IPS DF 4.7 (cell line): Measurements from ENCODE around the gene FAM9C.

ENCODE experiments used
- DNase-seq: peaks from one replicate; pipeline ENCODE4 v3.0.0-alpha.2; 2013; ENCODE audit warnings: low spot score; ENCODE audit errors: extremely low read depth

The FAM9C gene

DNA sequence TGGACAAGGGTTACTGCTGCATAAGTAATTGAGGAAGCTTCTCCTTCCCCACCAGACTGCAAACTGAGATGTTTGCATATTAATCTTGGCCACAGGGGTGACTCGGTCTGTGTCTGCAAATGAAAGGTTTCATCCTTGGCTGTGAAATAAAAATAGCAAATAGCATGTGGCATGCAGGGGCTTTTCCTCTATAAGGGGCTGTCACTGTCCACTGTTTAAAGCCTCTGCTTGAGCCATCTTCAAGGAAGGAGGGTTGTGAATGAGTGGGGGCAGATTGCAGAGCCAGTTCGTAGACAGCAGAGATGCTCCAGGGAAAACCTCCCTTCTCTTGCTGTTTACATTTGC lies 36.3 kb downstream of the FAM9C start:
- DNase-seq: no peak

- no peak for DNase-seq
Measured at GRCh38 chrX:13007519-13008188, 36.8 kb downstream of the FAM9C start.

GRCh38 chrX:13005661-13006473 lies 38.6 kb downstream of the FAM9C start:
- no peak for DNase-seq

DNA sequence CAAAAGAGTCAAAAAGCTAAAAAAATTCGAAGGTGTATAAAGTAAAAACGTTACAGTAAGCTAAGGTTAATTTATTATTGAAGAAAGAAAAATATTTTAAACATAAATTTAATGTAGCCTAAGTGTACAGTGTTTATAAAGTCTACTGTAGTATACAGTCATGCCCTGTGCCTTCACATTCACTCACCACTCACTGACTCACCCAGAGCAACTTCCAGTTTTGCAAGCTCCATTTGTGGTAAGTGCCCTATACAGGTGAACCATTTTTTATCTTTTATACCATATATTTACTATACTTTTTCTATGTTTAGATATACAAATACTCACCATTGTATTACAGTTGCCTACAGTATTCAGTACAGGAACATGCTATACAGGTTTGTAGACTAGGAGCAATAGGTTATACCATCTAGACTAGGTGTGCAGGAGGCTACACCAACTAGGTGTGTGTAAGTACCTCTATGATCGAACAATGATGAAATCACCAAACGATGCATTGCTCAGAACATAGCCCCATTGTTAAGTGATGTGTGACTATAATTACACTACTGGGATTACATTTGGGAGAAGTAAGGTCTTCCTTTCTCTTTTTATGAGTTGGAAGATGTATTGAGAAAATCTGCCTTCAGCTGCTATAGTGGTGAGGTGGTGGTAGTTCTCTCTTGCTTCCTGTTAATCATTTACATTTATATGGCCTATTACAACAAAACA lies 42.3 kb downstream of the FAM9C start:
- no peak for DNase-seq

DNA sequence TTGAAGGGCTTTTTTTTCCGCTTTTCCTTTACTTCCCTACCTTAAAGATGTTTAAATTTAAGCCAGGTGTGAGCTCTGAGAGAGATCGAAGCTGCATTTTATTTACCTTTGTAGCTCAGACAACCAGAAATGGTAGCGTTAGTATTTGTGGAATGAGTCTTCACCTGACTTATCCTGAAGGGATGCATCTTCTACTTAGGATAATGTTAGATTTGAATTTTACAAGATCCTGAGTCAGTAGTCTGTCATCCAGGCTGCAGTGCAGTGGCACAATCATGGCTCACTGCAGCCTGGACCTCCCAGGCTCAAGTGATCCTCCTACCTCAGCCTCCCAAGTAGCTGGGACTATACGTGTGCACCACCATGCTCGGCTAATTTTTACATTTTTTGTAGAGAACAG lies 43.3 kb downstream of the FAM9C start:
- DNase-seq: no peak

- DNase-seq: no peak
Measured at GRCh38 chrX:13000301-13000811, 44.1 kb downstream of the FAM9C start.

- DNase-seq: no peak
Measured at GRCh38 chrX:12999422-12999821, 45.0 kb downstream of the FAM9C start.

DNA sequence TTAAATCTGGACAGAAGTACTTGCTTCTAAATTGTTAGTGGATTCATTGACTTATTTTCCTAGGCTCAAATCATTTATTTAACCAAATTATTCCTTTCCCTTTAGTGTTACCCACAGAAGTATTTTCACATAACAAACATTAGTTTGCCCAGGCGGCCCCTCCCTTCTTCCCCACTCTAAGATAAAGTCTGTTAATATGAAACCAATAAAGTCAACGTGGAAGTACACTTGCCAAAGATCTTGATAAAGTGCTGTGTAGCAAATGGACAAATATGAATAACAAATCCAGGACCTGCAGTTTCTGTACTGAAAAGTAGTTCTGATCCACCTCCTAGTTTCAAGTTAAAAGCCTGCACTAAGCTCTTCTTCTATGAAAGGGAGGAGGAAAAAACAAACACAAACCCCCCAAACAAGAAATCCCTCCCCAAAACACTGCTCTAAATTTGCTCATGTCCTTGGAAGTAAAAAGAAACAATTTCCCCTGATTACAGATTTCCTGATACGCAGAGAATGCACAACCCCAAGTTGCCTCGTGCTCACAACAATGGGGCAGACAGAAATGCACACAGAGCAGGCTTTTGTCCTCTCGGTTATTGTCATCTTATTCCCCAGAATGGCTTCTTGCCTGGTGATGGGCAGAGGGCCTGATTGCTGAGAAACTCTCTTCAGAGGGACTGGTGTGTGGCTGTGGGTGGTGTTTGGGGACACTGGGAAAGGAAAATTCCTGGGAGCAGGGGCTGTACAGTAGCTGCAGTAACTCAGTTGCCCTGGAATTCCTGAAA lies 46.3 kb downstream of the FAM9C start:
- DNase-seq: no peak

DNA sequence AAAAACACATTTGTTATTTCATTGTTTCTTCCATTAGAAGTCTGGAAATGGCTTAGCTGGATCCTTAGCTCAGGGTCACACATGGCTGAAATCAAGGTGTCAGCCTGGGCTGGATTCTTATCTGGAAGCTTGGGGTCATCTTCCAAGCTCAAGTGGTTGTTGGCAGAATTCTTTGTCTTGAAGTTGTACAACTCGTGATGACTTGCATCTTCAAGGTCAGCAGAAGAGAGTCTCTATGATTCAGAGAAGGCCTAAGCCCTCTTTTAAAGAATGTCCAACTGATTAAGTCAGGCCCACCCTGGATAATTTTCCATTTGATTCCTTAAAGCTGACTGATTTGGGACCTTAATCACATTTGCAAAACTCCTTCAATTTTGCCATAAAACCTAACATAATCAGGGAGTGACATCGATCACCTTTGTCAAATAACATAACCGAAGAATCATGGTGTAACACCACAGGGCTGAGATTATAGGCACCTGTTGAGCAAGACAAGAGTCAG lies 47.4 kb downstream of the FAM9C start:
- DNase-seq: no peak

- no peak for DNase-seq
Measured at GRCh38 chrX:12994321-12994720, 50.1 kb downstream of the FAM9C start.

- no peak for DNase-seq
Measured at GRCh38 chrX:12993826-12994225, 50.6 kb downstream of the FAM9C start.

- DNase-seq: no peak
Measured at GRCh38 chrX:12992544-12993118, 51.8 kb downstream of the FAM9C start.

DNA sequence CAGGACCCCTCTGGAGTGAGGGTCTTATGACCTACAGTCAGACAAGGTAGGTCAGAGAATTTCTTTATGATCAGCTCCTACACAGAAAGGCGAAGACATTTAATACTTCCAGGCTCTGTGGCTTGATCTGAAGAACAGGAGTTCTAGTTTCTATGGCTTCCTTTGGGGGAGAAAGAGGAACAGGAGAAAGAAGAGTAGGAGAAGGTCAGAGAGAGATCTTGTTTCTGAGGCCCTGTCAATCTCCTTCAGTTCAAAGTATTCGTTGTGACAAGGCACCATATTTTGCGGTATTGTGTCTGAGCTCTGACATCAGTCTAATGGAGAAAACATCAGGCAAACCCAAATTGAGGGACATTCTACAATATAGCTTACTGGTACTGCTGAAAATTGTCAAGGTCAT lies 52.8 kb downstream of the FAM9C start:
- DNase-seq: no peak

- DNase-seq: no peak
Measured at GRCh38 chrX:12989461-12989860, 55.0 kb downstream of the FAM9C start.

DNA sequence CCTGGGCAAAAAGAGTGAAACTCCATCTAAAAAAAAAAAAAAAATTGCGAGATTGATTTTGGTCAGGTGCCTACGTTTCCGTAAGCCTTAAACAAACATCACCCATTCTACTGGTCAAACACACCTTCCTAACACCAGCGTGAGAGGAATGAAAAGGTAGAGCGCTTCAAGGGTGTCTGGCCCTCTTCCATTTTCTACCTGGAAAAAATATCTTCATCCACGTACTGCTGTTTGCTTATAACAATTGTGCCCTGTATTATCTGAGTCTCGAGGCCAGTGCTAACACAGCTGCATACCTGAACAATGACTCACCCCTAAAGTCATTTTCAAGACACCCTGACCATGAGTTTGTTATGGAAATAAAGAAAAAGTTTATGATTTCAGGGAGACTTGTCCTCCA lies 55.6 kb downstream of the FAM9C start:
- no peak for DNase-seq

DNA sequence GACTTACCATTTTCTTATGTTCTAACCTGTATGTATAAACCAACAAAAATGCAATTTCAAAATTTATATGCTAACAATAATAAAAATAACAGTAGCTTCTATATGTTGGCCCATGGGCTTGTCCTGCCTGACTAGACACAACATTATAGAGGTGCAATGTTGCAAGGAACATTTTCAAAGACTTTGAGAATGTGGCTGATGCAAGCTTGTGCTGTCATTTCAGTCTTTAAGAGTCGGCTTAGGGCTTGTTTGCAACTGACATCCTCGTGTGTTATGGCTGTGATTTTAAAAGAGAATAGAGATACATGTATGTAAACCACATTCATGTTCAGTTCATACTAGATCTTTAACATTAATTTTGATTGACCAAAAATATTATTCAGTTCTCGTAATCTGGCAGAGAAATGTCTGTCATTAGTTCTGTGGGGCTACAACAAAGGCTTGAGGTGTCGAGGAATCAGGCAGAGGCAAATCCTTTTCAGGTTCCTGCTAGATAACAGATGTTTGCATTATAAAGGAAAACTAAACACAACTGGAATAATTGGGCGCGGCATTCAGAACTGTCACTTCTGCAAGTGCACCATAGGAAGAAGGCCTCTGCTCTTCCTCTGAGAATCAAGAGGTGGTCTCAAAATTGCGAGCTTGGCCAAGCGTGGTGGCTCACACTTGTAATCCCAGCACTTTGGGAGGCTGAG lies 56.4 kb downstream of the FAM9C start:
- DNase-seq: no peak

- no peak for DNase-seq
Measured at GRCh38 chrX:12987340-12987739, 57.1 kb downstream of the FAM9C start.

DNA sequence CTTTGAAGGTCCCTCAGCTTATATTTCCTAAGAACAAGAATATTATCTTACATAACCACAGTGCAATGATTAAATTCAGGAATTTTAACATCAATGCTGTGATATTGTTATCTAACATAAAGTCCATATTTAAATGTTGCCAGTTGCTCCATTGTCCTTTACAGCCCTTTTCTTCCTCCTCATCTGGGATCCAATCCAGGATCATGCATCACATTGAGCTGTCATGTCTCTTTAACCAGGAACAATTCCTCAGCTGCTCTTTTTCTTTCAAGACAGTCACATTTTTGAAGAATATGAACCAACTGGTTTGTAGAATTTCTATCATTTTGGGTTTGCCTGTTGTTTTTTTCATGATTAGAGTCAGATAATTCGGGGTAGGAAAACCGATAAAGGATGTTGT lies 57.5 kb downstream of the FAM9C start:
- no peak for DNase-seq

- no peak for DNase-seq
Measured at GRCh38 chrX:12986164-12986779, 58.1 kb downstream of the FAM9C start.
